GM19043 (cell line): ENCODE measurements around the gene CATSPERD.

Experiments used
- ATAC-seq: cut with Tn5 transposase; IDR thresholded peaks from one replicate; pipeline ENCODE4 v1.9.1; 2021; ENCODE audit warnings: low read depth; ENCODE audit not compliant: unreplicated experiment

The CATSPERD gene

GRCh38 chr19:5825178-5825577 is 104.7 kb downstream of the CATSPERD start:
- ATAC-seq, result no peak

GRCh38 chr19:5826531-5827341 is 106.3 kb downstream of the CATSPERD start:
- no peak for ATAC-seq

- ATAC-seq, result no peak
Observed at GRCh38 chr19:5827342-5827890, 107.0 kb downstream of the CATSPERD start.

- ATAC-seq, result no peak
Observed at GRCh38 chr19:5827891-5828660, 107.6 kb downstream of the CATSPERD start.
